ENCODE measurements around the gene ACAP3.

GRCh38 chr1:1285611-1286311, 22.0 kb downstream of the ACAP3 start:
- TF ChIP-seq CTCF (IDR thresholded peaks at IDR 0.05): no peak
- TF ChIP-seq POLR2A (IDR thresholded peaks at IDR 0.05): no peak

All from lower leg skin (tissue), 3 donors.